GM18502 (cell line): Measurements from ENCODE around the gene PLTP.
A peak's percentile ranks its signal among the peaks of the same experiment; 100 is the strongest.
"Not testable (repeated sequence)": the region's sequence is repeated elsewhere in the genome, so short reads cannot be mapped to it uniquely, and the experiment has no call there.

Experiments
- ATAC-seq: cut with Tn5 transposase; IDR thresholded peaks from one replicate; pipeline ENCODE4 v1.9.1; 2021; ENCODE audit warnings: mild to moderate bottlenecking; ENCODE audit not compliant: unreplicated experiment, poor library complexity

The PLTP gene

GRCh38 chr20:45901332-45901731 lies 10.6 kb downstream of the PLTP start:
- not testable (repeated sequence) for ATAC-seq

GRCh38 chr20:45899046-45899835 lies 12.7 kb downstream of the PLTP start:
- ATAC-seq: no peak

- ATAC-seq: no peak
Observed at GRCh38 chr20:45898285-45898684, 13.7 kb downstream of the PLTP start.

DNA sequence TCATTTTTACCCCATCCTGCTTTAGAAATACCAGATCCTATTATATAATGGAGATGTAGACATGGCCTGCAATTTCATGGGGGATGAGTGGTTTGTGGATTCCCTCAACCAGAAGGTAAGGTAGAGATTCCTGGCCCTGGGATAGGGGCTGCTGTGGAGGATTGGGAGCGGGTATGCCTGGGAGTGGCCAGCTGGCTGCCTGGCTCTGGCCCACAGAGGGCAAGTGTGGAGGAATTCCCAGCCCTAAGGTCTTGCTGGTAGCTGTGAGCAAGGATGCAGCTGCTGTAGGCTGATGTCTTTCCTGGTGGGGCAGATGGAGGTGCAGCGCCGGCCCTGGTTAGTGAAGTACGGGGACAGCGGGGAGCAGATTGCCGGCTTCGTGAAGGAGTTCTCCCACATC lies 14.3 kb downstream of the PLTP start:
- ATAC-seq: no peak

DNA sequence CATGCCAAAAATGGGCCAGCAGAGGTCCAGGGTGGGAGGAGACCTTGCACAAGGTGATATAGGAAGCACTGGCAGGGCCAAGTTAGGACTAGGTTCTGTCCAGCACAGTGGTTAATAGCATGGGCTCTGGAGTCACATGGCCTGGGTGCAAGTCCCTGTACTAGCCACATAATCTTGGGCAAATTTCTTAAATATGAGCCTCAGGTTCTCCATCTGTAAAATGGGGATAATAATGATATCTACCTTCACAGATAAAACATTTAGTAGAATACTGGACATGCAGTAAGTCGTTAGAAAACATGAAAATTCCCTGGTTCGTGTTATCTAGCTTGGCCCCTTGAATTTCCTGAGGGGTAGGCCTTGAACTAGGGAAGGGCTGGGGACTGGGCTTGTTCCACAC lies 14.7 kb downstream of the PLTP start:
- ATAC-seq: no peak

- ATAC-seq: no peak
Observed at GRCh38 chr20:45896641-45897161, 15.3 kb downstream of the PLTP start.

DNA sequence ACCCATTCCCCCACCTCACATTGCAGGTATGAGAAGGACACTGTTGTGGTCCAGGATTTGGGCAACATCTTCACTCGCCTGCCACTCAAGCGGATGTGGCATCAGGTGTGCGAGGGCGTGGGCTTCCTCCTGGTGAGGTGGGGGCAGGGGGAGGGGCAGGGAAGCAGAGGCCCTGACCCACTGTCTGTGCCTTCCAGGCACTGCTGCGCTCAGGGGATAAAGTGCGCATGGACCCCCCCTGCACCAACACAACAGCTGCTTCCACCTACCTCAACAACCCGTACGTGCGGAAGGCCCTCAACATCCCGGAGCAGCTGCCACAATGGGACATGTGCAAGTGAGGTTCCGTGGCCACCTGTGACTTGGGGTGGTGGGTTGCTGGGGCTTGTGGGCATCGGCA lies 17.2 kb downstream of the PLTP start:
- no peak for ATAC-seq

DNA sequence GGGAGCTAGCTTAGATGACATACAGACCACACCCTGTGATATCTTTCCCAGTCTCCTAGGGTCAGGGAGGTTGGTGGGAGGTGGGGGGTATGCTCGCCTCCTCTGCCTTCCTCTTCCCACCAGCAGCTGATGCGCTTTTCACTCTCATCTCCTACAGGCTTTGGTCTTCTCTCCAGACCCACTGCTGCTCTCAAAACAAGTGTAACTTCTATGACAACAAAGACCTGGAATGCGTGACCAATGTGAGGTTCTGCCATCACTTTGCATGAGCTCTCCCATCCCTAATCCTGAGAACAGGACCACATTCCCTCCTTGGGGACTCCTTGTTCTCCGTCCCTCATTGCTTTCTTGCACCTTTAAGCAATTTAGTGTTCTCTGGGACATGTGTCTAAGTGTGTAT lies 18.1 kb downstream of the PLTP start:
- no peak for ATAC-seq

DNA sequence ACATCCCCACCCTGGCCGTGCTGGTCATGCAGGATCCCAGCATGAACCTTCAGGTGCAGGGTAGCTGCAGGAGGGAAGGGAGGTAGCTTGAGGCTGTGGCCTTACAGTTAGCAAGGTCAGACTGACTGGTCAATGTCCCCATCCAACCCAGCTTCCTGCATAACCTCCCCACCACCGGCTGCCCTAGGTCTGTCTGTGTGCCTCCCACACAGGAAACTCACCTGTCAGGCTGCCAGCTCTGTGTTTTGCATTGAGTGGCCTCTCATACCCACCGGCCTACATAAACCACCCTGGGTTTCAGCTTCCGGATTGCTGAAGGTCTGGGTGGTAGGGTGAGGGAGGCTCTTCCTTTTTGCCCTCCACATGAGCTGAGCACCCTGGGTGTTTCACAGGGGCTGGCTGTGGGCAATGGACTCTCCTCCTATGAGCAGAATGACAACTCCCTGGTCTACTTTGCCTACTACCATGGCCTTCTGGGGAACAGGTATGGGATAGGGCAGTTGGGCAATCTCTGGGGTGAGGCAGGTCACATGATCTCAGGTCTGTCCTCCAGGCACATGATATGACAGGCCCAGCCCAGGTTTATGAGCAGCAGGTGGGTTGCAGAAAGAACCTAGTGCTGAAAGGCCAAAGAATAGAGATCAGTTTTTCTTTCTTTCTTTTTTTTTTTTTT lies 19.0 kb downstream of the PLTP start:
- no peak for ATAC-seq

- ATAC-seq: no peak
Observed at GRCh38 chr20:45892049-45892825, 19.7 kb downstream of the PLTP start.

DNA sequence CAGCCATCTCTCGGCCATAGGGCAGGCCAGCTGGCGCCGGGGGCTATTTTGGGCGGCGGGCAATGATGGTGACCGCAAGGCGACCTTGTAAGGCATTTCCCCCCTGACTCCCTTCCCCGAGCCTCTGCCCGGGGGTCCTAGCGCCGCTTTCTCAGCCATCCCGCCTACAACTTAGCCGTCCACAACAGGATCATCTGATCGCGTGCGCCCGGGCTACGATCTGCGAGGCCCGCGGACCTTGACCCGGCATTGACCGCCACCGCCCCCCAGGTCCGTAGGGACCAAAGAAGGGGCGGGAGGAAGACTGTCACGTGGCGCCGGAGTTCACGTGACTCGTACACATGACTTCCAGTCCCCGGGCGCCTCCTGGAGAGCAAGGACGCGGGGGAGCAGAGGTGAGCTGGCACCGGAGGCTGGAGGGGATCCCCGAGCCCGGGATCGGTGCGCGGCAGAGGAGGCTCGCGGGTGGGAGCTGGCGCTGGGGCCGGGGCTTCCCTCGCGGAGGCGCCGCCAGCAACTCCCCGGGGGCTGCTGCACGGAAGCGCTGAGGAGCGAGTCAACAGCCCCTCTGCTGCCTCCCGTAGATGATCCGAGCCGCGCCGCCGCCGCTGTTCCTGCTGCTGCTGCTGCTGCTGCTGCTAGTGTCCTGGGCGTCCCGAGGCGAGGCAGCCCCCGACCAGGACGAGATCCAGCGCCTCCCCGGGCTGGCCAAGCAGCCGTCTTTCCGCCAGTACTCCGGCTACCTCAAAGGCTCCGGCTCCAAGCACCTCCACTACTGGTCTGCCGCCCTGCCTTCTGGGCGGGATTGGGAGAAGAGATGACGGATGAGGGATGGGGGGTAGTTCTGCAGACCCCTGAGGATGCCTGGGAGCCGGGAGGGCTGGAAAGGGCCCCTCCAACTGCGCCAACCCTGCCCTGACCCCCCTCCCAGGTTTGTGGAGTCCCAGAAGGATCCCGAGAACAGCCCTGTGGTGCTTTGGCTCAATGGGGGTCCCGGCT lies 20.7 kb downstream of the PLTP start, which contains the start of the genes CTSA and NEURL2:
TSS of gene CTSA (plus strand) at position 351 of the 999 bp plus-strand sequence. CDS start at position 585, 234 bp downstream.
TSS of gene NEURL2 (minus strand) at position 224 of the 999 bp plus-strand sequence. CDS start at position 7, 217 bp downstream.
- peak; percentile 79 for ATAC-seq

GRCh38 chr20:45890077-45890984 lies 21.6 kb downstream of the PLTP start:
- ATAC-seq: no peak

- no peak for ATAC-seq
Observed at GRCh38 chr20:45888681-45889080, 23.3 kb downstream of the PLTP start.

DNA sequence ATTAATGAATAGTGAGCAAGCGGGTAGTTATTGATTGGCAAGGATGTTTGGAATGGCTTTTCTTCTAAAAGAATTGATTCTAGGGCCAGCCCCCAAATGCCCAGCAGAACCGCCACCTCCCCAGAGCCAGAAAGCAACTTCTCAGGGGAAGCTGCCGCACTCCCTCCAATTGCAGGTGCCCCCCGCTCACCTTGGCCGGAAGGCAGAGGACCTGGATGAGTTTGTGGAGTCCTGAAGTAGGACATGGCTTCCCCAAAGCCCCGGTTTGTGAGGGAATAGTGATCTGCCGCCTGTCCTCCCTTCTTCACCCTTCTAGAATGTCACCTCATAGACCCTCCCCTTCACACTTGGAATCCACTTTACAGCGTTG lies 24.6 kb downstream of the PLTP start, which contains the start of gene SPATA25:
TSS of gene SPATA25 (minus strand) at position 277 of the 370 bp plus-strand sequence. CDS start at position 245, 32 bp downstream.
- no peak for ATAC-seq

DNA sequence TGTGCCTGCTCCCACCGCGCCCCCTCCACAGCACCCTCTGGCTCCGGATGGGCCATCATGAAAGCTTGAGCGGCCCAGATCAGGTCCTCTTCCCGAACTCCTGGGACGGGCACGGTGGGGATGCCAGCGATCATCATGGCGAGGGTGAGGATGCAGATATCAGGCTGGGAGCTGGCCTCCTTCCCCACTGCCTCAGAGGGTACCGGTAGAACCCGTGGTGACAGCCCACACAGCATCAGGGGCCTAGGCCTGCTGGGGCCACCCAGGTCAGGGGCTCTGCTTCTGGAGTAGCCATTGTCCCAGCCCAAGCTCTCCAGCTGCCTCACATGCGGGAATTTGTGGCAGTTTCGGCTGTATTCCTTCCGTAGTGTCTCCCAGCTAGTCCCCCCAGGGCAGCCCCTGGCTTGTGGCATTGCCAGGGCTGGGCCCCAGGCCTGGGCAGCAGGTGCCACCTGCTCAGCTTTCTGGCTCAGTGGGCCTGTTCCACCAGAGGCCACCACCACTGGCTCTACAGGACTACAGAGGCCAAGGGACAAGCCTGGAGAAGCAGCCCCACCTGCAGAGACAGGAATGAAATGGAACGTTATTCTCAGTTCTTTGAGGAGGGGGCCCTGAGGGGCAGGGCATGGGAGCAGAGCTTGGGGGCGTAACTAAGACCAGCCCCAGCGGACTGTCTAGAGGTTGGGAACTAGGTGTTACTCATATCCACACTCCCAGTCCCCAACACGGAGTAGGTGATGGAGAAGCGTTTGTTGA lies 25.2 kb downstream of the PLTP start:
- ATAC-seq: no peak

DNA sequence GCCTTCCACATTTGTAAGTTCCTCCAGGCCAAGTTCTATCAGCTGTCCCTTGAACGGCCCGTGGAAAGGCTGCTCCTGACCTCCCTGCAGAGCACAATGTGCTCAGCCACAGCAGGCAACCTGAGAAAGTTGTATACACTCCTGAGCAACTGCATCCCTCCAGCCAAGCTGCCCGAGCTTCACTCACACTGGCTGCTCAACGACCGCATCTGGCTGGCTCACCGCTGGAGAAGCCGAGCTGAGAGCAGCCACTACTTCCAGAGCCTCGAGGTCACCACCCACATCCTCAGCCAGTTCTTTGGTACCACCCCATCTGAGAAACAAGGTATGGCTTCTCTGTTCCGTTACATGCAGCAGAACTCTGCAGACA lies 28.9 kb downstream of the PLTP start:
- no peak for ATAC-seq

GRCh38 chr20:45882469-45883099 lies 29.4 kb downstream of the PLTP start:
- ATAC-seq: no peak
